H1 (cell line): Measurements from ENCODE around the gene ST14. TPM values are rescaled to one million over a fixed set of nuclear protein-coding genes. Genes with fewer than 3 reads are reported as not detected.

Experiments
- CTCF ChIA-PET: fragments of 300-600 bp; sonication (Branson Sonifier 250); formaldehyde crosslinking; loops from one replicate; lab custom pipeline; 2021; ENCODE audit not compliant: partially characterized antibody; lab: Charles Lee
- POLR2A ChIA-PET: fragments of 300-600 bp; sonication (Branson Sonifier 250); formaldehyde crosslinking; loops from one replicate; lab custom pipeline; 2021; ENCODE audit warnings: inconsistent platforms; ENCODE audit not compliant: partially characterized antibody; lab: Charles Lee
- DNase-seq, 2 experiments: peaks; one replicate each; pipeline versions ENCODE4 v3.0.0 to v3.0.0-alpha.2; 2010 to 2022; ENCODE audit warnings: low spot score in 2 of 2, low read depth in 1 of 2, mixed read lengths in 1 of 2
- FAIRE-seq: peaks from 2 replicates; lab custom pipeline; 2011; peaks lifted over from hg19 to GRCh38; lab: Jason Lieb, UNC
- H2AFZ ChIP-seq: 2 replicates; pipeline ENCODE4 v1.8.1; 2012; ENCODE audit warnings: low read length, inconsistent platforms
- H2AK5ac ChIP-seq: 2 replicates; pipeline ENCODE4 v1.6.1; 2013; ENCODE audit warnings: low read depth, low read length
- H2BK120ac ChIP-seq: replicated peaks from 2 replicates; pipeline ENCODE3; 2013; ENCODE audit warnings: low read depth, low read length, inconsistent platforms
- H2BK12ac ChIP-seq: 2 replicates; pipeline ENCODE4 v1.6.1; 2013; ENCODE audit warnings: low read depth, low read length
- H2BK15ac ChIP-seq: 2 replicates; pipeline ENCODE4 v1.6.1; 2013; ENCODE audit warnings: low read length
- H2BK20ac ChIP-seq: 2 replicates; pipeline ENCODE4 v1.6.1; 2013; ENCODE audit warnings: low read length
- H2BK5ac ChIP-seq: 2 replicates; pipeline ENCODE4 v1.6.1; 2013; ENCODE audit warnings: low read depth, low read length
- H3K14ac ChIP-seq: 2 replicates; pipeline ENCODE4 v1.6.1; 2013; ENCODE audit warnings: inconsistent platforms; ENCODE audit not compliant: insufficient read length
- H3K18ac ChIP-seq: 2 replicates; pipeline ENCODE4 v1.6.1; 2013; ENCODE audit warnings: low read length; ENCODE audit errors: extremely low read depth
- H3K23ac ChIP-seq: 2 replicates; pipeline ENCODE4 v1.6.1; 2013; ENCODE audit warnings: inconsistent platforms; ENCODE audit not compliant: insufficient read length
- H3K23me2 ChIP-seq: 2 replicates; pipeline ENCODE4 v1.6.1; 2013; ENCODE audit warnings: low read depth, low read length
- H3K27ac ChIP-seq: 2 replicates; pipeline ENCODE4 v1.6.1; 2011; ENCODE audit warnings: low read depth, low read length, inconsistent platforms
- H3K27me3 ChIP-seq, 4 experiments: replicated peaks in 1 of 4; 1 replicate in 1 of 4; 2 replicates in 3 of 4; pipeline versions ENCODE4 v1.6.1 to v1.8.1; 2011 to 2013; ENCODE audit warnings: low read length in 3 of 4, mild to moderate bottlenecking in 3 of 4, inconsistent platforms in 2 of 4, mixed read lengths in 2 of 4, moderate library complexity in 1 of 4; ENCODE audit not compliant: control insufficient read depth in 3 of 4, insufficient read depth in 3 of 4; ENCODE audit errors: extremely low read depth in 1 of 4
- H3K36me3 ChIP-seq, 4 experiments: 2 replicates each; pipeline versions ENCODE4 v1.6.1 to v1.8.1; 2011 to 2013; ENCODE audit warnings: mild to moderate bottlenecking in 4 of 4, low read length in 3 of 4, moderate library complexity in 2 of 4, control low read depth in 1 of 4, inconsistent platforms in 1 of 4; ENCODE audit not compliant: insufficient read depth in 4 of 4, control insufficient read depth in 2 of 4
- H3K4ac ChIP-seq: replicated peaks from 2 replicates; pipeline ENCODE3; 2013; ENCODE audit warnings: low read length, low read depth, mixed read lengths, inconsistent platforms; ENCODE audit not compliant: insufficient read length
- H3K4me1 ChIP-seq, 4 experiments: replicated peaks in 1 of 4; 1 replicate in 1 of 4; 2 replicates in 3 of 4; pipeline versions ENCODE4 v1.6.1 to v1.8.1; 2011 to 2013; ENCODE audit warnings: low read length in 3 of 4, inconsistent platforms in 2 of 4, mixed read lengths in 1 of 4; ENCODE audit not compliant: insufficient read depth in 4 of 4, control insufficient read depth in 3 of 4
- H3K4me2 ChIP-seq, 2 experiments: 2 replicates each; pipeline versions ENCODE4 v1.6.1 to v1.8.1; 2011 to 2013; ENCODE audit warnings: low read depth in 2 of 2, low read length in 2 of 2, control low read depth in 1 of 2, inconsistent platforms in 1 of 2, mild to moderate bottlenecking in 1 of 2; ENCODE audit not compliant: insufficient read depth in 1 of 2
- H3K4me3 ChIP-seq, 4 experiments: fragments of 200-600, 300-600 bp in 1 of 4; sonication (generic), shearing (Covaris generic), sonication (Bioruptor Twin) in 1 of 4; 2 replicates each; pipeline versions ENCODE4 v1.5.1 to v1.8.1; 2011 to 2016; ENCODE audit warnings: low read length in 4 of 4, low read depth in 3 of 4, control low read depth in 2 of 4, inconsistent platforms in 2 of 4, mild to moderate bottlenecking in 2 of 4, mixed read lengths in 1 of 4, moderate library complexity in 1 of 4; ENCODE audit not compliant: insufficient read depth in 2 of 4; ENCODE audit errors: extremely low read depth in 1 of 4
- H3K56ac ChIP-seq: replicated peaks from 2 replicates; pipeline ENCODE3; 2013; ENCODE audit warnings: low read depth, mild to moderate bottlenecking, mixed read lengths, low read length, inconsistent platforms; ENCODE audit not compliant: insufficient read length
- H3K79me1 ChIP-seq: 2 replicates; pipeline ENCODE4 v1.6.1; 2013; ENCODE audit warnings: low read depth, low read length, control low read depth
- H3K79me2 ChIP-seq, 2 experiments: 2 replicates each; pipeline versions ENCODE4 v1.6.1 to v1.8.1; 2012 to 2013; ENCODE audit warnings: low read length in 2 of 2, mild to moderate bottlenecking in 2 of 2, inconsistent platforms in 1 of 2; ENCODE audit not compliant: insufficient read depth in 2 of 2, control insufficient read depth in 1 of 2
- H3K9ac ChIP-seq, 4 experiments: replicated peaks in 1 of 4; 1 replicate in 1 of 4; 2 replicates in 3 of 4; pipeline versions ENCODE4 v1.6.1 to v1.8.1; 2011 to 2013; ENCODE audit warnings: low read depth in 3 of 4, low read length in 3 of 4, control low read depth in 2 of 4, mild to moderate bottlenecking in 2 of 4, moderate library complexity in 2 of 4, inconsistent platforms in 1 of 4; ENCODE audit errors: extremely low read depth in 1 of 4
- H3K9me3 ChIP-seq, 2 experiments: 2 replicates each; pipeline versions ENCODE4 v1.6.1 to v1.8.1; 2012 to 2013; ENCODE audit warnings: mild to moderate bottlenecking in 2 of 2, moderate library complexity in 2 of 2, control low read depth in 1 of 2, inconsistent platforms in 1 of 2, low read depth in 1 of 2, low read length in 1 of 2, mixed read lengths in 1 of 2; ENCODE audit not compliant: insufficient read depth in 2 of 2
- H4K20me1 ChIP-seq, 2 experiments: replicated peaks in 1 of 2; 2 replicates each; pipeline versions ENCODE3 to v1.8.1; 2011 to 2013; ENCODE audit warnings: inconsistent platforms in 2 of 2, low read length in 2 of 2, mild to moderate bottlenecking in 1 of 2; ENCODE audit not compliant: insufficient read depth in 2 of 2, control insufficient read depth in 1 of 2
- H4K5ac ChIP-seq: 2 replicates; pipeline ENCODE4 v1.6.1; 2013; ENCODE audit warnings: low read length, low read depth, mixed read lengths, inconsistent platforms; ENCODE audit not compliant: insufficient read length
- H4K8ac ChIP-seq: 2 replicates; pipeline ENCODE4 v1.8.0; 2013; ENCODE audit warnings: mild to moderate bottlenecking, moderate library complexity, low read length, inconsistent platforms; ENCODE audit not compliant: insufficient read depth; ENCODE audit errors: extremely low read depth
- H4K91ac ChIP-seq: replicated peaks from 2 replicates; pipeline ENCODE3; 2013; ENCODE audit warnings: low read length, mixed read lengths, inconsistent platforms; ENCODE audit not compliant: insufficient read length
- BACH1 ChIP-seq: IDR thresholded peaks from 2 replicates; pipeline ENCODE4 v1.6.1; 2012; ENCODE audit warnings: low read length, improper control_type of control experiment
- KDM4A ChIP-seq: IDR thresholded peaks from one replicate; pipeline ENCODE4 v1.7.1; 2012; ENCODE audit warnings: low read depth, mild to moderate bottlenecking, moderate library complexity, low read length, inconsistent platforms; ENCODE audit not compliant: severe bottlenecking
- MAX ChIP-seq: IDR thresholded peaks from 2 replicates; pipeline ENCODE4 v1.6.1; 2012; ENCODE audit warnings: inconsistent platforms
- NRF1 ChIP-seq: IDR thresholded peaks from 2 replicates; pipeline ENCODE4 v1.6.1; 2011; ENCODE audit warnings: mild to moderate bottlenecking, low read depth, low read length, improper control_type of control experiment
- POLR2A ChIP-seq, 2 experiments: IDR thresholded peaks; 1 replicate in 1 of 2; 2 replicates in 1 of 2; pipeline ENCODE4 v1.6.1; 2011; ENCODE audit warnings: low read depth in 2 of 2, low read length in 2 of 2, mild to moderate bottlenecking in 2 of 2; ENCODE audit errors: control extremely low read depth in 1 of 2
- RXRA ChIP-seq: IDR thresholded peaks from 2 replicates; pipeline ENCODE4 v1.6.1; 2011; ENCODE audit warnings: low read depth, mild to moderate bottlenecking, low read length, moderate library complexity; ENCODE audit not compliant: insufficient read depth
- TCF12 ChIP-seq: IDR thresholded peaks from 2 replicates; pipeline ENCODE4 v1.6.1; 2011; ENCODE audit warnings: low read depth, mild to moderate bottlenecking, low read length
- TEAD4 ChIP-seq: IDR thresholded peaks from 2 replicates; pipeline ENCODE4 v1.6.1; 2012; ENCODE audit warnings: low read depth, low read length, inconsistent platforms, mixed read lengths
- USF2 ChIP-seq: IDR thresholded peaks from 2 replicates; pipeline ENCODE4 v1.6.1; 2011; ENCODE audit warnings: low read length, improper control_type of control experiment
- WGBS, 2 experiments: shearing (Covaris generic) in 1 of 2; methylation state at CpG; one replicate each; pipeline versions ENCODE4 v1.1.6 to v1.1.7; 2013 to 2015; ENCODE audit warnings: low lambda C conversion rate in 2 of 2, mixed read lengths in 2 of 2, inconsistent platforms in 1 of 2, low coverage in 1 of 2, missing lambda C conversion rate in 1 of 2; ENCODE audit not compliant: insufficient replicate concordance in 2 of 2, insufficient coverage in 1 of 2, insufficient read length in 1 of 2; ENCODE audit errors: extremely low coverage in 1 of 2, missing lambda C conversion rate in 1 of 2; 5-methylcytosine and 5-hydroxymethylcytosine counted together
- polyA plus RNA-seq, 7 experiments: library from polyadenylated mRNA; depleted of rRNA in 3 of 7; stranded (reverse) in 5 of 7; unstranded in 2 of 7; fragments of >200 nt in 5 of 7; fragments of 200-250 nt in 2 of 7; gene quantifications; 1 replicate in 5 of 7; 2 replicates in 1 of 7; 4 replicates in 1 of 7; pipeline versions ENCODE4 v1.2.1 to v1.2.3, GENCODE V29; 2011 to 2013; ENCODE audit warnings: missing spikeins in 2 of 7, mixed read lengths in 2 of 7
- total RNA-seq: library from RNA; stranded (reverse); fragmentation: NEBNext Ultra II Directional; extraction: Animal tissue kit (Norgen Biotek cat#: 25700); gene quantifications from 2 replicates; pipeline ENCODE4 v1.2.1, GENCODE V29; 2021

ST14 gene
- total and polyA plus RNA-seq, 2 of the 8 experiments (the other 6 are each of a cell fraction or from before 2014, with no cell fraction given): 22.4 to 24.9 TPM

GRCh38 chr11:130197386-130198035, 37.9 kb downstream of the ST14 start:
- H4K91ac ChIP-seq: no peak overlapping the region
- FAIRE-seq: no peak
- no peak overlapping the region for H3K4me2 ChIP-seq
- H3K36me3 ChIP-seq: no peaks in the 10 kb centered on the region; a peak in 1 of 8 replicates
- H2BK5ac ChIP-seq: no peak overlapping the region
- no peak overlapping the region for H3K27ac ChIP-seq
- no peak overlapping the region for H3K4me3 ChIP-seq
- H2BK15ac ChIP-seq: no peak overlapping the region
- no peak overlapping the region for H2AK5ac ChIP-seq
- POLR2A ChIA-PET: no interaction called here
- no peak overlapping the region for H2BK120ac ChIP-seq
- no peak overlapping the region for H3K14ac ChIP-seq
- H2AFZ ChIP-seq: no peak overlapping the region
- TF ChIP-seq MAX (no peak), POLR2A (IDR thresholded peaks at IDR 0.05; ENCODE audit: control extremely low read depth in 1 of 2, low read depth in 2 of 2, low read length in 2 of 2) (no peak), BACH1 (no peak), TCF12 (no peak), KDM4A (no peak), RXRA (no peak), TEAD4 (no peak), NRF1 (no peak), USF2 (no peak)
- TF ChIP-seq, all 59 proteins: peak for 0
- DNase-seq: no peak
- Histone ChIP-seq H4K20me1 (peaks cover 0 to 6% of the 10 kb centered on the region in 2 experiments), H3K9me3 (no peaks in the 10 kb centered on the region), H3K23me2 (no peaks in the 10 kb centered on the region), H3K18ac (no peak overlapping the region), H3K79me1 (no peaks in the 10 kb centered on the region), H3K56ac (no peak overlapping the region), H3K4ac (no peak overlapping the region), H3K27me3 (no peaks in the 10 kb centered on the region), H2BK20ac (no peak overlapping the region), H3K79me2 (no peaks in the 10 kb centered on the region), H3K23ac (no peak overlapping the region), H3K4me1 (no peaks in the 10 kb centered on the region), H4K8ac (no peak overlapping the region; the same call in none of the 2 replicates), H4K5ac (no peak overlapping the region), H2BK12ac (no peak overlapping the region), H3K9ac (no peak overlapping the region)
- WGBS, 2 experiments: 96% methylated on average over 14 of the region's 27 CpGs; no CpG with 5 or more reads in 1 of the 2 experiments
- CTCF ChIA-PET: interaction anchor here (0.6 to 1.8 kb wide), 5 partner anchors 15 to 316 kb away, joined by 3 to 6 read pairs (median 4); no protein-coding TSS in a partner anchor
